Measurements from ENCODE around the gene NAGPA. TPM values are rescaled to one million over a fixed set of nuclear protein-coding genes. Genes with fewer than 3 reads are reported as not detected.

NAGPA gene
- total and polyA plus RNA-seq, 2 of the 13 experiments (the other 11 are each of a cell fraction or from before 2014, with no cell fraction given) = 27.1 to 60.3 TPM

DNA sequence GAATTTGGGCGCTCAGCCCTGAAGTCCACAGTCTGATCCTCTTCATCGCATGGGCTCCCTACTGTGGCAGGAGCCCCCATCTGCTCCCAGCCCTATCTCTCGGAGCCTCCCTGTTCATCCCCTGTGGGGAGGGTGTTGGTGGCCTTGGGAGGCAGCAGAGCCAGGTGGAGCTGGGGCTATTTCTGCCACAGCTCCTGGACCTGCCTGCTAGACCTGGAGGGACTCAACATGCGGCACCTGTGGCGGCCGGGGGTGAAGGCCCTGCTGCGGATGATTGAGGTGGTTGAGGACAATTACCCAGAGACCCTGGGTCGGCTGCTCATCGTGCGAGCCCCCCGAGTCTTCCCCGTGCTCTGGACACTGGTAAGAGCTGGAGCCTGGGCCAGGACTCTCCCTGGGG lies 30.5 kb downstream of the NAGPA start:
- Histone ChIP-seq H3K36me3 (replicated peaks in 1 of 2; ENCODE audit: control insufficient read depth in 1 of 2, insufficient read depth in 2 of 2, low read length in 2 of 2) (no peaks in the 10 kb centered on the region), H3K9ac (ENCODE audit: insufficient read depth, low read depth, low read length) (no peak overlapping the region), H3K9me3 (ENCODE audit: low read length) (no peaks in the 10 kb centered on the region), H2AFZ (ENCODE audit: low read length) (no peak overlapping the region), H3K4me3 (replicated peaks in 1 of 3; ENCODE audit: insufficient read depth in 1 of 3, low read depth in 2 of 3, low read length in 3 of 3) (no peak overlapping the region), H3K27me3 (ENCODE audit: control insufficient read depth in 1 of 2, insufficient read depth in 2 of 2, low read length in 2 of 2) (peaks cover 13 to 55% of the 10 kb centered on the region in 2 experiments; a peak in 4 of 5 replicates), H3K79me2 (ENCODE audit: insufficient read depth, low read length) (no peaks in the 10 kb centered on the region), H4K20me1 (ENCODE audit: insufficient read depth, low read length) (no peaks in the 10 kb centered on the region), H3K4me2 (ENCODE audit: low read depth, low read length) (no peak overlapping the region), H3K4me1 (ENCODE audit: insufficient read depth, low read length) (peaks cover 33% of the 10 kb centered on the region), H3K27ac (ENCODE audit: extremely low read length, insufficient read depth, low read length) (no peak overlapping the region)
- in situ Hi-C loops (cut with HindIII; ENCODE audit: extremely low pct_ligation_motif_present, low pct_unique_long_range_greater_than_20kb) (no loop called here), intact Hi-C loops (cut with micrococcal nuclease; ENCODE audit: unreplicated experiment) (no loop called here)
- no TSS peak for BruUV-seq (replicated peaks)
- ATAC-seq = peak; percentile 47
- no peak for DNase-seq (ENCODE audit: low spot score)
- WGBS (ENCODE audit: low lambda C conversion rate) = 20% methylated on average over 3 of the region's 12 CpGs
- POLR2A ChIA-PET = interaction anchor here (1.5 kb wide), 1 partner anchor 95 kb away, joined by 5 read pairs; no protein-coding TSS in a partner anchor
- FAIRE-seq = no peak
- CTCF ChIA-PET (ENCODE audit: low intra/inter-chr PET ratio, low total read pairs) = no interaction called here
- TF ChIP-seq, protein P1, sequence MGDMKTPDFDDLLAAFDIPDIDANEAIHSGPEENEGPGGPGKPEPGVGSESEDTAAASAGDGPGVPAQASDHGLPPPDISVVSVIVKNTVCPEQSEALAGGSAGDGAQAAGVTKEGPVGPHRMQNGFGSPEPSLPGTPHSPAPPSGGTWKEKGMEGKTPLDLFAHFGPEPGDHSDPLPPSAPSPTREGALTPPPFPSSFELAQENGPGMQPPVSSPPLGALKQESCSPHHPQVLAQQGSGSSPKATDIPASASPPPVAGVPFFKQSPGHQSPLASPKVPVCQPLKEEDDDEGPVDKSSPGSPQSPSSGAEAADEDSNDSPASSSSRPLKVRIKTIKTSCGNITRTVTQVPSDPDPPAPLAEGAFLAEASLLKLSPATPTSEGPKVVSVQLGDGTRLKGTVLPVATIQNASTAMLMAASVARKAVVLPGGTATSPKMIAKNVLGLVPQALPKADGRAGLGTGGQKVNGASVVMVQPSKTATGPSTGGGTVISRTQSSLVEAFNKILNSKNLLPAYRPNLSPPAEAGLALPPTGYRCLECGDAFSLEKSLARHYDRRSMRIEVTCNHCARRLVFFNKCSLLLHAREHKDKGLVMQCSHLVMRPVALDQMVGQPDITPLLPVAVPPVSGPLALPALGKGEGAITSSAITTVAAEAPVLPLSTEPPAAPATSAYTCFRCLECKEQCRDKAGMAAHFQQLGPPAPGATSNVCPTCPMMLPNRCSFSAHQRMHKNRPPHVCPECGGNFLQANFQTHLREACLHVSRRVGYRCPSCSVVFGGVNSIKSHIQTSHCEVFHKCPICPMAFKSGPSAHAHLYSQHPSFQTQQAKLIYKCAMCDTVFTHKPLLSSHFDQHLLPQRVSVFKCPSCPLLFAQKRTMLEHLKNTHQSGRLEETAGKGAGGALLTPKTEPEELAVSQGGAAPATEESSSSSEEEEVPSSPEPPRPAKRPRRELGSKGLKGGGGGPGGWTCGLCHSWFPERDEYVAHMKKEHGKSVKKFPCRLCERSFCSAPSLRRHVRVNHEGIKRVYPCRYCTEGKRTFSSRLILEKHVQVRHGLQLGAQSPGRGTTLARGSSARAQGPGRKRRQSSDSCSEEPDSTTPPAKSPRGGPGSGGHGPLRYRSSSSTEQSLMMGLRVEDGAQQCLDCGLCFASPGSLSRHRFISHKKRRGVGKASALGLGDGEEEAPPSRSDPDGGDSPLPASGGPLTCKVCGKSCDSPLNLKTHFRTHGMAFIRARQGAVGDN (CRISPR knock-in tag; IDR thresholded peaks at IDR 0.05) = peak; percentile 33; the same call in 1 of the 2 replicates
- TF ChIP-seq ADNP (CRISPR knock-in tag; IDR thresholded peaks at IDR 0.05) (no peak), ZNF207 (IDR thresholded peaks at IDR 0.05; ENCODE audit: borderline replicate concordance) (no peak), ZNF768 (CRISPR knock-in tag; IDR thresholded peaks at IDR 0.05) (peak; percentile 27; the same call in 1 of the 2 replicates), ZNF644 (CRISPR knock-in tag; IDR thresholded peaks at IDR 0.05; ENCODE audit: low read depth) (no peak), ZNF3 (CRISPR knock-in tag; IDR thresholded peaks at IDR 0.05) (no peak), ZNF251 (CRISPR knock-in tag; IDR thresholded peaks at IDR 0.05) (no peak), ZNF296 (CRISPR knock-in tag; conservative IDR thresholded peaks at IDR 0.05) (no peak), FOXA1 (IDR thresholded peaks at IDR 0.05) (no peak), FOXA1 (CRISPR knock-in tag; IDR thresholded peaks at IDR 0.05) (no peak), ZNF501 (CRISPR knock-in tag; IDR thresholded peaks at IDR 0.05) (no peak), NRL (CRISPR knock-in tag; IDR thresholded peaks at IDR 0.05; ENCODE audit: borderline replicate concordance) (0 out of 2 replicates have a peak, but pooled peaks have one; percentile 33), REPIN1 (CRISPR knock-in tag; IDR thresholded peaks at IDR 0.05; ENCODE audit: borderline replicate concordance, low read depth) (no peak), KDM3A (CRISPR knock-in tag; IDR thresholded peaks at IDR 0.05; ENCODE audit: low read depth) (no peak), NCOA5 (CRISPR knock-in tag; IDR thresholded peaks at IDR 0.05) (no peak), HDAC1 (CRISPR knock-in tag; IDR thresholded peaks at IDR 0.05) (no peak), HOXD1 (CRISPR knock-in tag; IDR thresholded peaks at IDR 0.05) (no peak), RORA (CRISPR knock-in tag; IDR thresholded peaks at IDR 0.05) (no peak), TAF1 (CRISPR knock-in tag; IDR thresholded peaks at IDR 0.05) (peak; percentile 26; the same call in 1 of the 2 replicates), MYC (CRISPR knock-in tag; IDR thresholded peaks at IDR 0.05; ENCODE audit: borderline replicate concordance) (no peak), CHD4 (IDR thresholded peaks at IDR 0.05; ENCODE audit: borderline replicate concordance, low read length) (no peak)
- TF ChIP-seq, protein P2, sequence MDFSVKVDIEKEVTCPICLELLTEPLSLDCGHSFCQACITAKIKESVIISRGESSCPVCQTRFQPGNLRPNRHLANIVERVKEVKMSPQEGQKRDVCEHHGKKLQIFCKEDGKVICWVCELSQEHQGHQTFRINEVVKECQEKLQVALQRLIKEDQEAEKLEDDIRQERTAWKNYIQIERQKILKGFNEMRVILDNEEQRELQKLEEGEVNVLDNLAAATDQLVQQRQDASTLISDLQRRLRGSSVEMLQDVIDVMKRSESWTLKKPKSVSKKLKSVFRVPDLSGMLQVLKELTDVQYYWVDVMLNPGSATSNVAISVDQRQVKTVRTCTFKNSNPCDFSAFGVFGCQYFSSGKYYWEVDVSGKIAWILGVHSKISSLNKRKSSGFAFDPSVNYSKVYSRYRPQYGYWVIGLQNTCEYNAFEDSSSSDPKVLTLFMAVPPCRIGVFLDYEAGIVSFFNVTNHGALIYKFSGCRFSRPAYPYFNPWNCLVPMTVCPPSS (IDR thresholded peaks at IDR 0.05) = no peak
- TF ChIP-seq, protein P3, sequence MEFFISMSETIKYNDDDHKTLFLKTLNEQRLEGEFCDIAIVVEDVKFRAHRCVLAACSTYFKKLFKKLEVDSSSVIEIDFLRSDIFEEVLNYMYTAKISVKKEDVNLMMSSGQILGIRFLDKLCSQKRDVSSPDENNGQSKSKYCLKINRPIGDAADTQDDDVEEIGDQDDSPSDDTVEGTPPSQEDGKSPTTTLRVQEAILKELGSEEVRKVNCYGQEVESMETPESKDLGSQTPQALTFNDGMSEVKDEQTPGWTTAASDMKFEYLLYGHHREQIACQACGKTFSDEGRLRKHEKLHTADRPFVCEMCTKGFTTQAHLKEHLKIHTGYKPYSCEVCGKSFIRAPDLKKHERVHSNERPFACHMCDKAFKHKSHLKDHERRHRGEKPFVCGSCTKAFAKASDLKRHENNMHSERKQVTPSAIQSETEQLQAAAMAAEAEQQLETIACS (CRISPR knock-in tag; IDR thresholded peaks at IDR 0.05) = no peak

Measured in HepG2 (cell line).